ENCODE results near the gene PRKCA. TPM values are rescaled to one million over a fixed set of nuclear protein-coding genes. Genes with fewer than 3 reads are reported as not detected.

The PRKCA gene
- total and polyA plus RNA-seq, 9 of the 15 experiments (the other 6 are each of a cell fraction or from before 2014, with no cell fraction given), result 3.2 to 33.0 (median 17.8) TPM

- WGBS (ENCODE audit: insufficient coverage, low coverage, missing lambda C conversion rate), result 82% methylated on average over 11 of the region's 11 CpGs
- CTCF ChIA-PET (ENCODE audit: low intra/inter-chr PET ratio), result no interaction called here
- Histone ChIP-seq H3K9ac (ENCODE audit: insufficient read depth in 1 of 2, low read depth in 2 of 2, low read length in 2 of 2) (no peak overlapping the region), H3K36me3 (ENCODE audit: control insufficient read depth, insufficient read depth, low read length) (peaks cover 4% of the 10 kb centered on the region; the same call in 2 of the 3 replicates), H3K9me3 (replicated peaks; ENCODE audit: control insufficient read depth, insufficient read depth, low read depth, low read length) (no peaks in the 10 kb centered on the region), H3K4me2 (ENCODE audit: insufficient read depth, low read length) (no peak overlapping the region), H3K27me3 (ENCODE audit: control insufficient read depth in 2 of 2, insufficient read depth in 2 of 2, low read length in 2 of 2) (no peaks in the 10 kb centered on the region), H3K79me2 (ENCODE audit: control insufficient read depth, insufficient read depth, low read length) (no peaks in the 10 kb centered on the region), H3K9me1 (ENCODE audit: control insufficient read depth, insufficient read depth, low read length) (peaks cover 3% of the 10 kb centered on the region), H4K20me1 (replicated peaks; ENCODE audit: control insufficient read depth, insufficient read depth, low read length) (0 out of 2 replicates have a peak, but pooled peaks cover 6% of the 10 kb centered on the region), H3K4me3 (no peak overlapping the region), H2AFZ (ENCODE audit: low read depth, low read length) (no peak overlapping the region), H3K4me1 (replicated peaks in 1 of 2; ENCODE audit: control insufficient read depth in 2 of 2, insufficient read depth in 2 of 2, low read length in 2 of 2) (peaks cover 7 to 8% of the 10 kb centered on the region in 2 experiments; a peak in 4 of 5 replicates), H3K27ac (ENCODE audit: extremely low read depth, low read depth, low read length) (no peak overlapping the region)
- no TSS peak for BruUV-seq (replicated peaks)
- in situ Hi-C loops (cut with MboI) (no loop called here), intact Hi-C loops (cut with micrococcal nuclease) (no loop called here)
- no peak for TF ChIP-seq HINFP (tag; conservative IDR thresholded peaks at IDR 0.05; ENCODE audit: low read depth)
- TF ChIP-seq NKRF (IDR thresholded peaks at IDR 0.05; ENCODE audit: borderline replicate concordance), result no peak
- TF ChIP-seq ZBTB17 (CRISPR knock-in tag; IDR thresholded peaks at IDR 0.05), result no peak
- TF ChIP-seq ZBTB33 (CRISPR knock-in tag; IDR thresholded peaks at IDR 0.05), result no peak
- TF ChIP-seq SREBF2 (CRISPR knock-in tag; IDR thresholded peaks at IDR 0.05), result no peak
- TF ChIP-seq PHB (CRISPR knock-in tag; IDR thresholded peaks at IDR 0.05), result no peak
- DNase-seq (ENCODE audit: extremely low read depth in 1 of 4, low spot score in 3 of 4) (no peak), FAIRE-seq (no peak), ATAC-seq (no peak)
- POLR2A ChIA-PET, result interaction anchor here (0.6 kb wide), 1 partner anchor 1396 kb away, joined by 3 read pairs; no protein-coding TSS in a partner anchor
Measured at GRCh38 chr17:66750781-66751543, 448.5 kb downstream of the PRKCA start.

Measured in K562 (cell line).